ENCODE data around the gene MTTP.
A peak's percentile ranks its signal among the peaks of the same experiment; 100 is the strongest.

The MTTP gene

GRCh38 chr4:99540277-99540939 lies 34.2 kb upstream of the MTTP start:
- no peak for TF ChIP-seq CTCF (IDR thresholded peaks at IDR 0.05)
- TF ChIP-seq ZFX (IDR thresholded peaks at IDR 0.05; ENCODE audit: borderline replicate concordance) = no peak
- H3K27ac ChIP-seq = no peak overlapping the region

GRCh38 chr4:99552872-99553271 lies 21.8 kb upstream of the MTTP start:
- no peak for TF ChIP-seq CTCF (IDR thresholded peaks at IDR 0.05)
- TF ChIP-seq ZFX (IDR thresholded peaks at IDR 0.05; ENCODE audit: borderline replicate concordance) = no peak
- H3K27ac ChIP-seq = no peak overlapping the region

- peak within 1 kb of the TSS; percentile 98 for H3K27ac ChIP-seq
- TF ChIP-seq CTCF (IDR thresholded peaks at IDR 0.05) (no peak), ZFX (IDR thresholded peaks at IDR 0.05; ENCODE audit: borderline replicate concordance) (no peak)
Measured at GRCh38 chr4:99563310-99564186, 11.1 kb upstream of the MTTP start, which contains the start of gene TRMT10A. TSS of gene TRMT10A (minus strand) at chr4:99564039. CDS start at chr4:99559338, 4,701 bp downstream.

GRCh38 chr4:99564921-99565320 lies 9.7 kb upstream of the MTTP start:
- no peak for TF ChIP-seq CTCF (IDR thresholded peaks at IDR 0.05)
- no peak for TF ChIP-seq ZFX (IDR thresholded peaks at IDR 0.05; ENCODE audit: borderline replicate concordance)
- H3K27ac ChIP-seq = no peak overlapping the region

- H3K27ac ChIP-seq = no peak overlapping the region
- TF ChIP-seq ZFX (IDR thresholded peaks at IDR 0.05; ENCODE audit: borderline replicate concordance) = no peak
- TF ChIP-seq CTCF (IDR thresholded peaks at IDR 0.05) = no peak
Measured at GRCh38 chr4:99571883-99572282, 2.7 kb upstream of the MTTP start.

- TF ChIP-seq CTCF (IDR thresholded peaks at IDR 0.05) (no peak), ZFX (IDR thresholded peaks at IDR 0.05; ENCODE audit: borderline replicate concordance) (no peak)
- H3K27ac ChIP-seq = no peak overlapping the region
Measured at GRCh38 chr4:99572527-99573240, 1.9 kb upstream of the MTTP start.
